ENCODE measurements around the gene TIGD3.

GRCh38 chr11:65315866-65316226 lies 38.7 kb upstream of the TIGD3 start:
- TF ChIP-seq, protein P1, sequence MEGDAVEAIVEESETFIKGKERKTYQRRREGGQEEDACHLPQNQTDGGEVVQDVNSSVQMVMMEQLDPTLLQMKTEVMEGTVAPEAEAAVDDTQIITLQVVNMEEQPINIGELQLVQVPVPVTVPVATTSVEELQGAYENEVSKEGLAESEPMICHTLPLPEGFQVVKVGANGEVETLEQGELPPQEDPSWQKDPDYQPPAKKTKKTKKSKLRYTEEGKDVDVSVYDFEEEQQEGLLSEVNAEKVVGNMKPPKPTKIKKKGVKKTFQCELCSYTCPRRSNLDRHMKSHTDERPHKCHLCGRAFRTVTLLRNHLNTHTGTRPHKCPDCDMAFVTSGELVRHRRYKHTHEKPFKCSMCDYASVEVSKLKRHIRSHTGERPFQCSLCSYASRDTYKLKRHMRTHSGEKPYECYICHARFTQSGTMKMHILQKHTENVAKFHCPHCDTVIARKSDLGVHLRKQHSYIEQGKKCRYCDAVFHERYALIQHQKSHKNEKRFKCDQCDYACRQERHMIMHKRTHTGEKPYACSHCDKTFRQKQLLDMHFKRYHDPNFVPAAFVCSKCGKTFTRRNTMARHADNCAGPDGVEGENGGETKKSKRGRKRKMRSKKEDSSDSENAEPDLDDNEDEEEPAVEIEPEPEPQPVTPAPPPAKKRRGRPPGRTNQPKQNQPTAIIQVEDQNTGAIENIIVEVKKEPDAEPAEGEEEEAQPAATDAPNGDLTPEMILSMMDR (IDR thresholded peaks at IDR 0.05): peak in 2 of 6 experiments; percentile 10 to 42
- TF ChIP-seq POLR2A (IDR thresholded peaks at IDR 0.05): no peak

Data from thyroid gland (tissue), 4 donors.